Camera-type eye (tissue), 1 donor: ENCODE results near the gene WDR11. TPM values are rescaled to one million over a fixed set of nuclear protein-coding genes. Genes with fewer than 3 reads are reported as not detected.

Experiments used
- total RNA-seq: library from RNA; depleted of rRNA; stranded (reverse); fragments of >200 nt; gene quantifications from one replicate; pipeline ENCODE4 v1.2.3, GENCODE V29; 2014

Gene WDR11
- 110 TPM for total RNA-seq

GRCh38 chr10:120850911-120851865 is at the start of gene WDR11:
TSS of gene WDR11 (plus strand) at chr10:120851362. CDS start at chr10:120851421, 59 bp downstream.

